Esophagus muscularis mucosa (tissue), 3 donors: ENCODE results near the gene ITPR2.

ENCODE experiments used
- POLR2A ChIP-seq: fragments of 450-650 bp; IDR thresholded peaks from one replicate; pipeline ENCODE4 v1.6.1; 2017; ENCODE audit warnings: antibody characterized with exemption, moderate library complexity, mild to moderate bottlenecking, low read depth
- TF ChIP-seq, protein P1 (sequence below), 3 experiments: fragments of 200-600 bp in 2 of 3; fragments of 450-650 bp in 1 of 3; sonication (generic) in 2 of 3; IDR thresholded peaks; one replicate each; pipeline ENCODE4 v1.5.1; 2017 to 2019; ENCODE audit warnings: antibody characterized with exemption in 3 of 3, mild to moderate bottlenecking in 2 of 3, moderate library complexity in 1 of 3

DNA sequence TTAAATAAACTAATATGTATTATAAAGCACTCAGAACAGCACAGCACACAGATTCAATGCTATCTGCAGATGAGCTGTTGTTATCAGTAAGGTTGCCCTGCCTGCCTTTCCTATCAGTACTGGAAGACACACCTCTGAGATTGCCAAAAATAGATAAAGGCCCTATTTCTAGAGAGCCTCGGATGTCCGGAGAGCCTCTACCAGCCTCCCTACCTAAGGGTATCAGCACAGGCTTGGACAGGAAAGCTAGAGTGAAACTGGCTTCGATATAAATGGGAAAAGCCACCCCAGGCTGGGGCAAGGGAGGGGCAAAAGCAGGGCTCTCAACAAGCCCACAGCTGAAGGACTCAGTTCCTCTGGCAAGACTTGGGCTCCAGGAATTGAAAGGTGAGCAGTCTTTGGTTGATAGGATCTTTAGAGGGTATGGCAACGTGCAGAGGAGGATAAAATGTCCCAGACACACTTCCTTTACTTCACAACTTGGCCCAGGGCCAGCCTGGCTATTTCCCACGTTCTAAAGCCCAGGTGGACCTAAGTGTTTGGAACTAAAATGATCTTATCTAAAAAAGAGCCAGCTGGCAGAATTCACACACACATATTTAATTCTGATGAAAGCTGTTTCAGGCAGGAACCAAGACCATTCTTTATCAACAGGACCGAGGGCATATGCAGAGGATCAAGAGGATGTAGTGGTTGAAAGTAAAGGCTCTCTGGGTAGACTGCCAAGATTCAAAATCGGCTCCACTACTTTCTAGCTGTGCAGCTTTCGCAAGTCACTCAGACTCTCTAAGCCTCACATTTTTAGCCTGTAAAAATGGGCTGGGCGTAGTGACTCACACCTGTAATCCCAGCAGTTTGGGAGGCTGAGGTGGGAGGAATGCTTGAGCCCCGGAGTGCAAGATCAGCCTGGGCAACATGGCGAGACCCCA lies 37.8 kb upstream of the ITPR2 start:
- TF ChIP-seq, protein P1, sequence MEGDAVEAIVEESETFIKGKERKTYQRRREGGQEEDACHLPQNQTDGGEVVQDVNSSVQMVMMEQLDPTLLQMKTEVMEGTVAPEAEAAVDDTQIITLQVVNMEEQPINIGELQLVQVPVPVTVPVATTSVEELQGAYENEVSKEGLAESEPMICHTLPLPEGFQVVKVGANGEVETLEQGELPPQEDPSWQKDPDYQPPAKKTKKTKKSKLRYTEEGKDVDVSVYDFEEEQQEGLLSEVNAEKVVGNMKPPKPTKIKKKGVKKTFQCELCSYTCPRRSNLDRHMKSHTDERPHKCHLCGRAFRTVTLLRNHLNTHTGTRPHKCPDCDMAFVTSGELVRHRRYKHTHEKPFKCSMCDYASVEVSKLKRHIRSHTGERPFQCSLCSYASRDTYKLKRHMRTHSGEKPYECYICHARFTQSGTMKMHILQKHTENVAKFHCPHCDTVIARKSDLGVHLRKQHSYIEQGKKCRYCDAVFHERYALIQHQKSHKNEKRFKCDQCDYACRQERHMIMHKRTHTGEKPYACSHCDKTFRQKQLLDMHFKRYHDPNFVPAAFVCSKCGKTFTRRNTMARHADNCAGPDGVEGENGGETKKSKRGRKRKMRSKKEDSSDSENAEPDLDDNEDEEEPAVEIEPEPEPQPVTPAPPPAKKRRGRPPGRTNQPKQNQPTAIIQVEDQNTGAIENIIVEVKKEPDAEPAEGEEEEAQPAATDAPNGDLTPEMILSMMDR (IDR thresholded peaks at IDR 0.05): no peak
- no peak for TF ChIP-seq POLR2A
